GM18951 (cell line): ENCODE data around the gene ANXA2.
A peak's percentile ranks its signal among the peaks of the same experiment; 100 is the strongest.

ENCODE experiments used
- POLR2A ChIP-seq: IDR thresholded peaks from 4 replicates; pipeline ENCODE4 v1.6.1; 2011; ENCODE audit warnings: mild to moderate bottlenecking; ENCODE audit not compliant: insufficient read length, insufficient read depth; ENCODE audit errors: extremely low read depth
- in situ Hi-C: fragments of 300-500 bp; cut with MboI; formaldehyde crosslinking; loops from one replicate; pipeline ENCODE4 v1.12.0; 2022; ENCODE audit warnings: low sequenced_read_pairs, mixed read lengths, inconsistent platforms; ENCODE audit not compliant: unreplicated experiment

The ANXA2 gene

DNA sequence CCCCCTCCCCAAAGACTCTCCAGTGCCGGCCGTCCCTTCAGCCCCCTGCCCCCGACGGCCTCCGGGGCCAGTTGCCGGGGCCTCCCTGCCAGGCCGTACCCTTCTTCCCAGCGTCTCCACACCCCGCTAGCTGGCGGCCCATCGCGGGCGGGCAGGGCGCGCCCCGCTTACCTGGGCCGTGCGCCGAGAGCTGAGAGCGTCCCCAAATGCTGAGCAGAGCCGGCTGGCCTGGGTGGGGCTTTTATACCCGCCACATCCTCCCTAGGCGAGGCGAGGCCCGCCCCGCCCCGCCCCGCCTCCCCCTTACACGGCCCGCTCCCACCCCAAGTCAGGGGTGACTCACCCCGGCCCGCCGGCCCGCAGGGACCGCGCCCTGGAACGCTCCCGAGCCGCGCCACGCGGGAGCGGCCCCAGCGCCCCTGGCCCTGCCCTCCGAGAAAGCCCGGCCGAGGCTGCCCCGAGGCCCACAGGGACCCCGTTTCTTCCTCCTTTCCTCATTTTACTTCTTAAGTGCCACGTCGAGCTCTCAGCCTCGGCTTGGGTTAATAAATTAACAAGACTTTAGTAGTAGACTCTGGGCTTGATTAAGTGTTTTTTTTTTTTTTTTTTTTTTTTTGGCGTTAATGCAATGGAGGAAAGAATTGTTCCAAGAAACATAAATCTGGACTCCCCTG lies at the start of gene ANXA2:
Gene ANXA2 (minus strand): TSS at position 215 of the 674 bp plus-strand sequence. CDS start 11,911 bp downstream, outside the sequence.
- peak; percentile 89 for TF ChIP-seq POLR2A
- in situ Hi-C loops = no loop called here

DNA sequence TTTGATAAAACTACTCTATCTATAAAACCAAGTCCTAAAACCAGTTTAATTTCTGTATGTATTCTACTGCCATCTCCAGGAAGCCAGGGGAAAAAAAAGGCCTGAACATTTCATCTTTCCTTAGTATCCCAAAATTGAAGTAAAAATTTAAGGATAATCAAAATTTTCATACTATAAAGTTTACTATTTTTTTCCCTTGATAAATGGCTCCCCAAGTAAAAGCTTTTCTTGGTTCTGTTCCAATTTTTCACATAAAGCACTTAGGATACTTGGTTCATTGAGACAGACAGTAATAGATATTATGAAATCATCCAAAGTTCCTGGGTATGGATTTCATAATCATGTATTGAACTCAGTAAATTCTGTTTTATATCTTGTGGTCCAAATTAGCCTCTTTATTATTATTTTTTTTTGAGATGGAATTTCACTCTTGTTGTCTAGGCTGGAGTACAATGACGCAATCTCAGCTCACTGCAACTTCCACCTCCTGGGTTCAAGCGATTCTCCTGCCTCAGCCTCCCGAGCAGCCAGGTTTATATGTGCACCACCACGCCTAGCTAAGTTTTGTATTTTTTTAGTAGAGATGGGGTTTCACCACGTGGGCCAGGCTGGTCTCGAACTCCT lies 46.6 kb upstream of the ANXA2 start:
- in situ Hi-C loops = no loop called here
- TF ChIP-seq POLR2A = no peak

DNA sequence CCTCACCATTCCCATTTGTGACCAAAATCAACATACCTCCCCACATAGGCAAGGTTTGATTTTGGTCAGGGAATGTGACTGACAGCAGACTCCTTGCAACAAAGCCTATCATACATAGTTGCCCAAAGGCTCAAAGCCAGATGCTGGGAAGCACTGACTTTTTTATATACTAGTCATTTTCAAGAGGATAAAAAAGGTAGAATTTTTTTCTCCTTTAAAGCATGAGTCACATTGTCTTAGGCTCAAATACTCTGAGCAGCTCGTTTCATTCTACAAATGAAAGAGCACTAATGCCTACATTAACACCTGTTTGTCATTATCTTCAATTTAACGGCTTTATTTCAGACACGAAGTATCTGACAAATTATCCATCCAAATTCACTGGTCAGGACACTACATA lies 45.0 kb upstream of the ANXA2 start:
- no peak for TF ChIP-seq POLR2A
- in situ Hi-C loops = no loop called here

DNA sequence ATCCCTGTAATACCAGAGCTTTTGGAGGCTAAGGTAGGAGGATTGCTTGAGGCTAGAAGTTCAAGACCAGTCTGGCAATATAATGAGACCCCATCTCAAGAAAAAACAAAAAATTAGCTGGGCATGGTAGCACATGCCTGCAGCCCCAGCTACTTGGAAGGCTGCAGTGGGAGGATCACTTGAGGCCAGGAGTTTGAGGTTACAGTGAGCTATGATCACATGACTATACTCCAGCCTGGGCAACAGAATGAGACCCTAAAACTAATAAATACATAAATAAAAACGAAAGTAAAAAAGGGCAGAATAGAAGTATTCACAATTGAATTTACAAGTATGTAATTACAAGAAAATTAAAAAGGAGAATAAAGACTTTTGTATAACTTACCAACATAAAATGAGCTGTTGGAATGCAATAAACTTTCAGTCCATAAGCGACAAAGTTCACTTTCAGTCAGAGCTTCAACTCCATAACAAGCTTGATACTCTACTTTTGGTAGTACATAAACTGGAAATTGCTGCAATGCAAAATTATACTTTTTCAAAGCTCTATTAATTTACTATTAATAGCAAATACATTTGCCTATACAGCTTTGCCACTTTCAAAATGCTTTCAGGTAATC lies 44.4 kb upstream of the ANXA2 start:
- in situ Hi-C loops = no loop called here
- TF ChIP-seq POLR2A = no peak

DNA sequence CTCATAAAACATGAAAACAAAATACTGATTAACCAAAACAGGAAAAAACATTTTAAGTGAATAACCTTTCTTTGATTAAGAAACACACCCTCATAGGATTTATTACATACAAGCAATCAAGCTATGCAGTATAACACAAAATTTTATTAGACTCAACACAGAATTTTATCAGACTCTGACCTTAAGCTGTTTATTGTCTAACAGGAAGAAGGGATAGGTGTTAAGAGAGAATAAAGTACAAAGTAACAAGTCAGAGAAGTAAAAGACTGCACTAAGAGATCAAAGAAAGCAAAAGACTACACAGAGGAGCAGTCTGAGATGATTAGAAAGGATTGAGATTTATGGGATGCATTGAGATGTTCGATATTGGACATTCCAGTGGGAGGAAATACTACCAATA lies 43.5 kb upstream of the ANXA2 start:
- in situ Hi-C loops = no loop called here
- no peak for TF ChIP-seq POLR2A

DNA sequence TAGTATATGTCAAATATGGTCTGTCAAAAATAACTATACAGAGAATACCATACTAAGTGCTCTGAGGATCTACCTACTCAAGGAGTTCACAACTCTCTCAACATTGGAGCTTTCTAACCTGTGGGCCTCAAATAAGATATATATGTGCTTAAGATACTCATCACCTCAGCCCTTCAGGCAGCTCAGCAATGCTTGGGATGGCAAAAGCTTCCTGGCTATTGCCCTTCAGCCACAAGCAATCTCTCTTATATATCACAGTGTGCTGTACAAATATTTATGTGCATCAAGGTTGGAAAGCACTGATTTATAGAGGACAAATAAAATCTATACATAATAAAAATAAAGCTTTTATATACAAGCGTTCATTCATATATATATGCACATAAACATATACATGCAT lies 40.9 kb upstream of the ANXA2 start:
- TF ChIP-seq POLR2A = no peak
- in situ Hi-C loops = no loop called here

DNA sequence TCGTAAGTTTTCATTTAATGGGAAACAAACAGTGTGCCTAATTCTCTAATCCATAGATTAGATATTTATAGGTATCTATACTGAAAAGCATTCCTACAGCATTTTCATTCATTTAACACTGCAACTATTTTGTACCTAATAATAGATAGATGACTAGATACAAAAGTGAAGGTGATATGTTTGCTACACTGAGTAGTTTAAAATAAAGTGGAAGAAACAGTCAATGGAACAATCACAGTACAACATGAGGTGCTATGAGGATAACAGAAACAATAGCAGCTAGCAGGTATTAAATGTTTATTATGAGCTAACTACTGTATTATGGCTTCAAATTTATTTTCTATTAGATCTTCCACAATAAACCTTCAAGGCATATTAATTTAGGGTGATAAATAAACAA lies 31.1 kb upstream of the ANXA2 start:
- in situ Hi-C loops = no loop called here
- no peak for TF ChIP-seq POLR2A

DNA sequence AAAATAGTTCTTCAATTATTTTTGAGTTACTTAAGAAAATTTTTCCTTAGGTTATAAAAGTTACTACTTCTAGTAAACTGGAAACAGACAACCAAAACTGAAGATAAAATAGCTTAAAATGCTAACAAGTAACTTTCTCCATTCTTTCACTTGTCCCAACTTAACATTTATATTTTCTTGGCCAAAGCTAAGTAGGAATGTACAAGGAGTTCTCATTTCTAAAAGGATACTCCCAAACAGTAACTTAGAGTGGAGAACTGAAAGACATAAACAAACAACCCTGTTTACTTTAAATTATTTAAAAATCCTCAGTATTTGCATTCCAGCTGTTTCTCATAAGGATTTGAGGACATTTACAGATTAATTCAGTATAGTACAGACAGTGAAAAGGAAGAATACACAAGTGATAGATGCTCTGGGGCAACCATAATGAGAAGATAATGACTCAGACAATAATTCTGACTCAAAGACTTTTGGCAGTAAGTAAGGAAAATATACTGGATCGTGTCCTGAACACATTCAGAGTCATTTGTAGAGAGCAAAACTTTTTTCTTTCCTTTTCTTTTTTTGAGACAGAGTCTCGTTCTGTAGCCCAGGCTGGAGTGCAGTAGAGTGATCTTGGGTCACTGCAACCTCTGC lies 29.2 kb upstream of the ANXA2 start:
- in situ Hi-C loops = no loop called here

DNA sequence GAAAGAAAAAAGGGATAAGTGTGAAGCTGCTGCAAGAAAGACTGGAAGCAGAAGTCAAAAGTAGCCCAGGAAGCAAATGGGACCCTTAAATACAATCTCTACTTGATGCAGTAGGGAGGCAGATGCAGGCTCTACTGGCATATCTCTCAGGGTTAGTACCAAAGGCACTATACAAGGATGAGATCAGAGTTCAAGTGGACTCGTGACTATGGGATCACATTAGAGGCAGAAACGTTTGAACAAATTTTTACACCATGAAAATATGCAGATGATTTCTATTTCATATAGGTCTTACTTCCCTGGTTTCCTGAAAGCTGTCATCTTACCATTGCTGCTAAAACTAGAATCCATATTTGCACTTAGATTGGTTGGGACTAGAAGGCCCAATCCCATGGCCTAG lies 27.7 kb upstream of the ANXA2 start:
- in situ Hi-C loops = no loop called here
- no peak for TF ChIP-seq POLR2A

More for the DNA sequence above, 29.2 kb upstream of the ANXA2 start:
- no peak for TF ChIP-seq POLR2A

DNA sequence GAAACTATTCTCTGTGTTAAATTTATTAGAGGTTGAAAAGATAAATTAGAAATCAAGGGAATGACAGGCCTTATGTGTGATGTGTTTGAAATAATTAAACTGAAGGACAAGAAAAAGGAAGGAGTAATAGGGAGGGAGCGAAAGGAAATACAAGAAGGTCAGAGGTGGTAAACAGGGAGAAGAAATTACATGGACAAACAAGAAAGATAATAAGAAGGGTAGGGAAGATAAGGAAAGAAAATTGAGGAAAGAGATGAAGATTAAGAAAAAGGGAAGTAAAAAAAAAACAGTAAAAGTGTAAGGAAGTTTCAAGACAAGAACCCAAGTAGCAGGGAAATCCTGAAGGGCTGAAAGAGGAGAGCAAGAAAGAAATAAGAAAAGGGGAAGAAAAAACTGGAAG lies 26.2 kb upstream of the ANXA2 start:
- in situ Hi-C loops = no loop called here
- TF ChIP-seq POLR2A = no peak

DNA sequence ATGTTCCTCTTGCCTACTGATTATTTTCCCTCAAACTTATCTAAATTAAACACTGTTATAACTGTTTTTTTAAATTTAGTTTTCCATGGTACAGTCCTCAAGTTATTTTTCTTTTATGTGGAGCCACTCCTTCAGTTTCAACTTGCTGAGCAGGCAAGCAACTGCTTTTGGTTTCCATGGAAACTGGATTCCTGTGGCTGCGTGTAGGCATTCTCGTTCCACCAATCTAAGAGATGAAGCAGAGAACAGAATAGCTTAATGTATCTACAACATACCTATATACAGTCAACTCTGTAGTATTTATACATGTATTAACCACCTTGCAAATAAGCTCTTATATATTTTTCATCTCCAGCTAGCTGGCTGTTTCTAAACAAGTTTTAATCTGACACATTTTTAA lies 25.8 kb upstream of the ANXA2 start:
- in situ Hi-C loops = no loop called here

DNA sequence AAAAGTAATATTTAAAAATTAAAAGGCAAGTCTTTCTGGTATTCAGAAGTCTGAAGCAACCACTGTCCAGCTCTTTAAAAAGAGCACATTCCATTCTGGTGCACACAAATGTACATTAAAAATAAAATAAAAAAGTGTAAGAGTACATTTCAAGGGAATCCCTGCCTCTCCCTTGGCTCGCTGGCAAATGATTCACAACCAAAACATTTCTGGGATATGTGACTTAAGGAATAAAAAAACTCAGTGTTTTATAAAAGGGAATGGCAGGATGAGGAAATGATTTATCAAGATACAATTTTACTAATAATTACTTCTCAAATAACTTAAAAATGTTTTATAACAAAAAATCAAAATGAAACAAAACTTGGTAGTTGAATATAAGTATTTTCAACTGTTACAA lies 23.8 kb upstream of the ANXA2 start:
- TF ChIP-seq POLR2A = no peak
- in situ Hi-C loops = no loop called here

More for the DNA sequence above, 25.8 kb upstream of the ANXA2 start:
- no peak for TF ChIP-seq POLR2A

DNA sequence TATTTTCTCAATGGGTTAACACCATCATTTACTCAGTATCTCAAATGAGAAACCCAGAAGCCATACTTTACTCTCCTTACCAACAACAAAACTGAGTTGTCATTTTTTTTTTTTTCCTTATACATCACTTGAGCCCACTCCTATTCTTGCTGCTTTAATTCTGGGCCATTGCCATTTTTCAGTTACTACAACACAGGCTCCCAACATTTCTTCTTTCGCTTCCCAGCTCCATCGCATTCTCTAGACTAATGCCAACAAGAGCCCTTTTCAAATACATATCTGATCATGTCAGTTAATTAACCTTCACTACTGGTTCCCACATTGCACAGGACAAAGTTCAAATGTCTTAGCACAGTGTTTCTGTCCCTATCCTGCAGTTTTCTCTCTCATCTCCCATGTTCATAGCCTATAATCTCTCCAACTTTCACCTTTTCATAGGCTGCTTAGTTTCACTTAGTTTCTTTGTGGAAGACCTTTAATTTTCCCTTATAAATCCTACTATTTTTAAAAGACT lies 22.5 kb upstream of the ANXA2 start:
- in situ Hi-C loops = no loop called here
- no peak for TF ChIP-seq POLR2A
